Loucy (cell line): Measurements from ENCODE around the gene FIGN.

ENCODE experiments used
- CTCF ChIP-seq: fragments of 200-600 bp; sonication (generic); conservative IDR thresholded peaks from 2 replicates; pipeline ENCODE4 v1.5.1; 2014; ENCODE audit warnings: mild to moderate bottlenecking, antibody characterized with exemption, low read length
- EZH2phosphoT487 ChIP-seq: fragments of 200-600 bp; IDR thresholded peaks from 2 replicates; pipeline ENCODE4 v1.6.1; 2018; ENCODE audit warnings: antibody characterized with exemption, mild to moderate bottlenecking, moderate library complexity, borderline replicate concordance

DNA sequence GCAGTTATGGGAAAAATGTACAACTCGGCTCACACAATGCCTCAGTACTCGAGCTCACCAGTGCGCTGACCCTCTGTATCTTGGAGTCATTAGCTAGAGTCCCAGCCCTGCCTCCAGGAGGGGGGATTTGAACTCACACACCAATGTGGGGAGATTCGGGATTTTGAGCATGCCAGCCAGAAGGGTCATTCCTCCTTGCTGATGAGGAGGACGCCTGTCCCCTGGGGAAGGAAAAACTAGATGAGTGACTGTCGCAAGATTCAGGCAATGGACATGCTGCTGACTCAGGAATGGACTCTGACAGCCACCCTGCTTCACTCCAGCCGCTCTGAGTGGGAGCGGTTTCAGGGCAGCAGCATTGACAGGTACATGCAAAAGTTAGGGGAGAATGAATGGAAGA, 20.6 kb downstream of the FIGN start:
- TF ChIP-seq CTCF (no peak), EZH2phosphoT487 (no peak)
